DMS114 treated with DMSO at 0.1 percent for 48 hours (cell line): Measurements from ENCODE around the gene GNAS-AS1.

Experiments
- DNase-seq: peaks from one replicate; lab custom pipeline; 2025; ENCODE audit not compliant: unreplicated experiment; lab: John Stamatoyannopoulos, UW

GNAS-AS1 gene

GRCh38 chr20:58850693-58851174 lies at the start of gene GNAS-AS1:
GNAS-AS1 (minus strand) TSS chr20:58850902.
- DNase-seq: peak; percentile 9

GRCh38 chr20:58900397-58900796 lies 49.7 kb upstream of the GNAS-AS1 start:
- DNase-seq: no peak

- DNase-seq: no peak
Measured at GRCh38 chr20:58899512-58899911, 48.8 kb upstream of the GNAS-AS1 start.

- no peak for DNase-seq
Measured at GRCh38 chr20:58898629-58899408, 48.1 kb upstream of the GNAS-AS1 start.

GRCh38 chr20:58897488-58897887 lies 46.8 kb upstream of the GNAS-AS1 start:
- no peak for DNase-seq

- no peak for DNase-seq
Measured at GRCh38 chr20:58896820-58897219, 46.1 kb upstream of the GNAS-AS1 start.

- DNase-seq: no peak
Measured at GRCh38 chr20:58895448-58896180, 44.9 kb upstream of the GNAS-AS1 start.

- no peak for DNase-seq
Measured at GRCh38 chr20:58894652-58895447, 44.1 kb upstream of the GNAS-AS1 start.

- DNase-seq: no peak
Measured at GRCh38 chr20:58893355-58894120, 42.8 kb upstream of the GNAS-AS1 start.

GRCh38 chr20:58892932-58893224 lies 42.2 kb upstream of the GNAS-AS1 start:
- peak; percentile 21 for DNase-seq

- DNase-seq: peak; percentile 35
Measured at GRCh38 chr20:58892141-58892931, 41.6 kb upstream of the GNAS-AS1 start.

- no peak for DNase-seq
Measured at GRCh38 chr20:58891718-58892140, 41.0 kb upstream of the GNAS-AS1 start.

- peak; percentile 68 for DNase-seq
Measured at GRCh38 chr20:58891086-58891717, 40.5 kb upstream of the GNAS-AS1 start.

GRCh38 chr20:58890518-58891085 lies 39.9 kb upstream of the GNAS-AS1 start:
- DNase-seq: peak; percentile 72

GRCh38 chr20:58889798-58890517 lies 39.3 kb upstream of the GNAS-AS1 start:
- no peak for DNase-seq

GRCh38 chr20:58889334-58889760 lies 38.6 kb upstream of the GNAS-AS1 start:
- DNase-seq: no peak

GRCh38 chr20:58888521-58889333 lies 38.0 kb upstream of the GNAS-AS1 start:
- peak; percentile 12 for DNase-seq

GRCh38 chr20:58888103-58888502 lies 37.4 kb upstream of the GNAS-AS1 start:
- no peak for DNase-seq
